HG03108 (cell line): ENCODE measurements around the gene MYO1A.
"Not testable (repeated sequence)": the region's sequence is repeated elsewhere in the genome, so short reads cannot be mapped to it uniquely, and the experiment has no call there.

ENCODE experiments used
- ATAC-seq: cut with Tn5 transposase; IDR thresholded peaks from one replicate; pipeline ENCODE4 v1.9.1; 2021; ENCODE audit warnings: moderate library complexity; ENCODE audit not compliant: unreplicated experiment

The MYO1A gene

GRCh38 chr12:57048423-57049118 lies 1.4 kb downstream of the MYO1A start:
- no peak for ATAC-seq

- ATAC-seq = no peak
Observed at GRCh38 chr12:57047981-57048380, 1.9 kb downstream of the MYO1A start.

GRCh38 chr12:57046947-57047890 lies 2.7 kb downstream of the MYO1A start:
- no peak for ATAC-seq

GRCh38 chr12:57046086-57046791 lies 3.7 kb downstream of the MYO1A start:
- ATAC-seq = no peak

- no peak for ATAC-seq
Observed at GRCh38 chr12:57044889-57045288, 5.0 kb downstream of the MYO1A start.

GRCh38 chr12:57044468-57044867 lies 5.5 kb downstream of the MYO1A start:
- no peak for ATAC-seq

GRCh38 chr12:57042695-57043094 lies 7.2 kb downstream of the MYO1A start:
- no peak for ATAC-seq

- ATAC-seq = no peak
Observed at GRCh38 chr12:57040750-57041149, 9.2 kb downstream of the MYO1A start.

- ATAC-seq = no peak
Observed at GRCh38 chr12:57040211-57040610, 9.7 kb downstream of the MYO1A start.

GRCh38 chr12:57039016-57039798 lies 10.7 kb downstream of the MYO1A start:
- no peak for ATAC-seq

GRCh38 chr12:57037264-57037663 lies 12.7 kb downstream of the MYO1A start:
- ATAC-seq = no peak

- ATAC-seq = no peak
Observed at GRCh38 chr12:57033431-57033830, 16.5 kb downstream of the MYO1A start.

GRCh38 chr12:57031789-57032188 lies 18.1 kb downstream of the MYO1A start:
- ATAC-seq = no peak

- ATAC-seq = no peak
Observed at GRCh38 chr12:57031138-57031725, 18.7 kb downstream of the MYO1A start.

- ATAC-seq = no peak
Observed at GRCh38 chr12:57029457-57029856, 20.5 kb downstream of the MYO1A start.

GRCh38 chr12:57027805-57028153 lies 22.1 kb downstream of the MYO1A start:
- ATAC-seq = no peak

GRCh38 chr12:57027011-57027804 lies 22.7 kb downstream of the MYO1A start:
- no peak for ATAC-seq

GRCh38 chr12:57025196-57025595 lies 24.7 kb downstream of the MYO1A start:
- ATAC-seq = no peak

GRCh38 chr12:57022324-57022723 lies 27.6 kb downstream of the MYO1A start:
- not testable (repeated sequence) for ATAC-seq
